Measurements from ENCODE around the gene ABCA4. TPM values are rescaled to one million over a fixed set of nuclear protein-coding genes. Genes with fewer than 3 reads are reported as not detected.
"Not testable (repeated sequence)": the region's sequence is repeated elsewhere in the genome, so short reads cannot be mapped to it uniquely, and the experiment has no call there.

Gene ABCA4
- total and polyA plus RNA-seq, 8 donors = 0.08 to 1.2 (median 0.37) TPM; not detected in 5

GRCh38 chr1:93955765-93956164, 165.2 kb downstream of the ABCA4 start:
- TF ChIP-seq CTCF (IDR thresholded peaks at IDR 0.05) (no peak), POLR2AphosphoS5 (IDR thresholded peaks at IDR 0.05) (no peak), POLR2A (IDR thresholded peaks at IDR 0.05) (no peak), EP300 (IDR thresholded peaks at IDR 0.05) (no peak)
- Histone ChIP-seq H3K27ac (no peak overlapping the region), H3K4me1 (no peaks in the 10 kb centered on the region), H3K9me3 (peaks cover 0 to 32% (median 17%) of the 10 kb centered on the region in 4 donors), H3K4me3 (no peak overlapping the region), H3K27me3 (no peaks in the 10 kb centered on the region), H3K36me3 (no peaks in the 10 kb centered on the region)
- WGBS, 5 donors = 45 to 71% (median 59%) methylated on average over 1 of the region's 1 CpG
- no peak for DNase-seq
- intact Hi-C loops (cut with DNase I; ENCODE audit: low total_unique reads) = no loop called here

GRCh38 chr1:93947002-93947686, 173.8 kb downstream of the ABCA4 start:
- DNase-seq; H3K4me1 ChIP-seq; H3K36me3 ChIP-seq; H3K27me3 ChIP-seq; H3K4me3 ChIP-seq; intact Hi-C loops (cut with DNase I; ENCODE audit: low total_unique reads); H3K27ac ChIP-seq: not testable (repeated sequence)
- peaks cover 0 to 10% (median 0%) of the 10 kb centered on the region in 4 donors for H3K9me3 ChIP-seq
- WGBS, 5 donors = 65 to 81% (median 77%) methylated on average over 2 of the region's 2 CpGs

Other genes starting within 250 kb of the ABCA4 start
- 100 to 1,000 TPM in 1 of 5 donors, 10 to 100 TPM in 3, 1 to 10 TPM in 1; 8.7 to 107 (median 39.3) TPM for gene DNTTIP2, start 241.9 kb downstream of the ABCA4 start, total RNA-seq
- 10 to 100 TPM; 44.2 to 48.9 (median 46.9) TPM for gene DNTTIP2, start 241.9 kb downstream of the ABCA4 start, polyA plus RNA-seq
- 10 to 100 TPM in 3 of 5 donors, 1 to 10 TPM in 2; 7.2 to 20.9 (median 11.9) TPM for gene GCLM, start 211.7 kb downstream of the ABCA4 start, total RNA-seq
- 1 to 10 TPM; 3.8 to 9.2 (median 6.2) TPM for gene GCLM, start 211.7 kb downstream of the ABCA4 start, polyA plus RNA-seq
- 10 to 100 TPM in 4 of 5 donors, 1 to 10 TPM in 1; 8.1 to 90.9 (median 30.1) TPM for gene ARHGAP29, start 116.4 kb upstream of the ABCA4 start, total RNA-seq
- 1 to 10 TPM; 4.4 to 8.9 (median 5.4) TPM for gene ARHGAP29, start 116.4 kb upstream of the ABCA4 start, polyA plus RNA-seq

Measured in stomach (tissue), 9 donors.